Tongue (tissue), 2 donors: Measurements from ENCODE around the gene C20orf202. TPM values are rescaled to one million over a fixed set of nuclear protein-coding genes. Genes with fewer than 3 reads are reported as not detected.
A peak's percentile ranks its signal among the peaks of the same experiment; 100 is the strongest.
"Not testable (repeated sequence)": the region's sequence is repeated elsewhere in the genome, so short reads cannot be mapped to it uniquely, and the experiment has no call there.

Experiments
- DNase-seq: peaks from one replicate; pipeline ENCODE4 v3.0.0-alpha.2; 2015
- total RNA-seq: library from RNA; depleted of rRNA; stranded (reverse); fragments of >200 nt; gene quantifications from one replicate; pipeline ENCODE4 v1.2.3, GENCODE V29; 2014

The C20orf202 gene
- total RNA-seq, 1 donor from 2014 or later = not detected

GRCh38 chr20:1247689-1248088 lies 44.4 kb downstream of the C20orf202 start:
- DNase-seq = no peak

DNA sequence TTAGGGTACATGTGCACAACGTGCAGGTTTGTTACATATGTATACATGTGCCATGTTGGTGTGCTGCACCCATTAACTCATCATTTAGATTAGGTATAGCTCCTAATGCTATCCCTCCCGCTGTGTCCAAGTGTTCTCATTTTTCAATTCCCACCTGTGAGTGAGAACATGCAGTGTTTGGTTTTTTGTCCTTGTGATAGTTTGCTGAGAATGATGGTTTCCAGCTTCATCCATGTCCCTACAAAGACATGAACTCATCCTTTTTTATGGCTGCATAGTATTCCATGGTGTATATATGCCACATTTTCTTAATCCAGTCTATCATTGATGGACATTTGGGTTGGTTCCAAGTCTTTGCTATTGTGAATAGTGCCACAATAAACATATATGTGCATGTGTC lies 47.0 kb downstream of the C20orf202 start:
- not testable (repeated sequence) for DNase-seq

GRCh38 chr20:1252416-1252815 lies 49.2 kb downstream of the C20orf202 start:
- DNase-seq = no peak

GRCh38 chr20:1254254-1254653 lies 51.0 kb downstream of the C20orf202 start:
- peak; percentile 53 for DNase-seq

- DNase-seq = no peak
Observed at GRCh38 chr20:1255675-1256074, 52.4 kb downstream of the C20orf202 start.

Other genes starting within 250 kb of the C20orf202 start
- gene RSPO4, start 201.1 kb upstream of the C20orf202 start, total RNA-seq = not detected
- 46.9 TPM for gene PSMF1, start 84.9 kb upstream of the C20orf202 start, total RNA-seq
- gene TMEM74B, start 18.5 kb upstream of the C20orf202 start, total RNA-seq = 8.2 TPM
- gene RAD21L1, start 22.6 kb downstream of the C20orf202 start, total RNA-seq = not detected
- 5.7 TPM for gene SNPH, start 62.8 kb downstream of the C20orf202 start, total RNA-seq
- gene SDCBP2, start 125.7 kb downstream of the C20orf202 start, total RNA-seq = 3.6 TPM
- gene FKBP1A, start 189.6 kb downstream of the C20orf202 start, total RNA-seq = 108 TPM